Activated CD4-positive, alpha-beta T cell treated with anti-CD3 and anti-CD28 coated beads, Interleukin-2, amount 10 ng/mL, durations not matched to agents 7 days and 5 days (primary cell): ENCODE measurements around the gene GJC2. TPM values are rescaled to one million over a fixed set of nuclear protein-coding genes. Genes with fewer than 3 reads are reported as not detected.

ENCODE experiments used
- CTCF ChIA-PET: fragments of 350-600 bp; sonication (Branson Sonifier 250); formaldehyde crosslinking; loops from one replicate; lab custom pipeline; 2021; ENCODE audit warnings: antibody characterized with exemption; lab: Charles Lee
- POLR2A ChIA-PET: fragments of 350-600 bp; sonication (Branson Sonifier 250); formaldehyde crosslinking; loops from one replicate; lab custom pipeline; 2021; ENCODE audit warnings: antibody characterized with exemption; lab: Charles Lee
- DNase-seq: peaks from one replicate; pipeline ENCODE4 v3.0.0-alpha.2; 2020
- H3K27ac Mint-ChIP-seq: one replicate; pipeline ENCODE4 v1.8.0; 2021; ENCODE audit warnings: mild to moderate bottlenecking, moderate library complexity, mixed read lengths
- H3K27me3 Mint-ChIP-seq: one replicate; pipeline ENCODE4 v1.8.0; 2021; ENCODE audit warnings: mixed read lengths
- H3K36me3 Mint-ChIP-seq: one replicate; pipeline ENCODE4 v1.8.0; 2021; ENCODE audit warnings: low read depth, mixed read lengths
- H3K4me1 Mint-ChIP-seq: one replicate; pipeline ENCODE4 v1.8.0; 2021; ENCODE audit warnings: mixed read lengths
- H3K4me3 Mint-ChIP-seq: one replicate; pipeline ENCODE4 v1.8.0; 2021; ENCODE audit warnings: mild to moderate bottlenecking, moderate library complexity, mixed read lengths
- H3K9me3 Mint-ChIP-seq: one replicate; pipeline ENCODE4 v1.8.0; 2021; ENCODE audit warnings: mixed read lengths
- total RNA-seq, 2 experiments: library from RNA; stranded (reverse); gene quantifications; one replicate each; pipeline ENCODE4 v1.2.3, GENCODE V29; 2021

Gene GJC2
- under 1 TPM; 0.40 to 0.62 TPM for total RNA-seq

DNA sequence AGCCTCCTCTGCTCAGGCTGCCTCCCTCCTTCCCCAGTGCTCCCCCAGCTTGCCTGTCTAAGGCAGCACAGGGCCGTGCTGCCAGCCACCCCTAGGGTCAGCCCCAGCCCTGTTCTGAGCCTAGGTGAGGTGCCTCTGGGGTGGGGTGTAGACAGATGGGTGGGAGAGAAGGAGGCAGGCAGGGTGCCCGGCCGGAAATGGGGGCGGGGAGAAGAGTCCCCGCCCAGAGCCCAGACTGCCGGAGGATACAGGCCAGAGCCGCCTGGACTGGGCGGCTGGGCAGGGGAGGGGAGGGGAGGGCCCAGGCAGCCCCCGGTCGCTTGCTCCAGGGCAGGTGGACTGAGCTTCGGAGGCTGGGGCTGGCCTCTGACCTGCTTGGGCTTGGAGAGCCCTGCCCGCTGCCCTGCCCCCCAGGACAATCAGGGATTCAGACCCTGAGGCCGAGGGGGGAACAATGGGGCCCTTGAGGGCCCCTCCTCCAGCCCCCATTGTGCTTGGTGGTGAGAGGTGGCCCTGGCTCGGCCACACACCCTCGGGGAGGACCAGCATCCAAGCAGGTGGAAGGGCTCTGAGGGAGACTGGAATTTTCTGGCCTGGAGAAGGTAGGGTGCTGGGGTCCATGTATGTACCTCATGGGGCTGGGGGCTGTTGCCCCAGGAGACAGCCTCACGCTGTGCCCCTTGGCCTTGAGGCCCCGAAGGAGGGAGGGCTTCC is at the start of gene GJC2:
TSS of gene GJC2 (plus strand) at position 525 of the 714 bp plus-strand sequence. CDS start 7,829 bp downstream, outside the sequence.
- no peak within 1 kb of the TSS for H3K4me3 Mint-ChIP-seq
- H3K9me3 Mint-ChIP-seq = no peaks in the 10 kb centered on the region
- no peaks in the 10 kb centered on the region for H3K27me3 Mint-ChIP-seq
- ChIA-PET POLR2A (no interaction called here), CTCF (interaction anchor here (0.9 to 1.9 kb wide), 4 partner anchors 14 to 61 kb away, joined by 3 to 5 read pairs (median 4); partner anchors contain the start of gene IBA57)
- H3K4me1 Mint-ChIP-seq = peaks cover 1% of the 10 kb centered on the region
- H3K36me3 Mint-ChIP-seq = no peaks in the 10 kb centered on the region
- H3K27ac Mint-ChIP-seq = no peak within 1 kb of the TSS
- DNase-seq = no peak

DNA sequence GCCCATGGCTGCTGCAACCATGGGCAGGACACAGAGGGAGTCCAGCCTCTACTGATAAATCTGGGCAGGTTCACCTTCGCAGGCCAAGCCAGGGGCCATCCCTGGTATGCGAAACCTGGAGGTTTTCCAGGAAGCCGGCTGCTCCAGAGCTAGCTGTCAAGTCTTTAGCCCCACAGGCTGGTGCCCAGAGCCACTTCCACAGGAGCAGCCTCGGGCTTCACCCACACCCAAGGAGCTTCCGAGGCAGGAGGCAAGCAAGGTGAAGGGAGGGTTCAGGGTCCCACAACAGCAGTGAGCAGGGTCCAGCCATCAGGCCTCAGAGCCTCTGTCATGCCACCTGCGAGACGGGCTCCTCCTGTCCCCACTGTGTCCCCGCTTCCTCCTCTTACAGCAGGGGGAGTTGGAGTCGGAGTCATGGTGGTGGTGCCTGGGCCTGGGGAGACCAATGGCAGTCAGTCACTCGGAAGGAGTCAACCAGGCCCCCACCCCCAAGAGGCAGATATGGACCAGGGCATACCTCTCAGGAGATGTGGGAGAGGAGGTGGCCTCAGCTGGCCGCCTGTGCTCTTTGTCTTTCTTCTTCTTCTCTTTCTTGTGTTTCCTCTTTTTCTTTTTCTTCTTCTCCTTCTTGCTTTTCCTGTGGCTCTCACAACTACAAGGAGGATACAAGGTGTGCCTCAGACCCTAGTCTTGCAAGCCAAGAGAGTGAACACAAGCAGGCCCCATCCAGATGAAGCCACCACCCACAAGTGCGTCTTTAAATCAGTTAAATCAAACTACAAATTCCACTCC is 48.7 kb upstream of the GJC2 start:
- H3K27me3 Mint-ChIP-seq = no peaks in the 10 kb centered on the region
- ChIA-PET CTCF (interaction anchor here (2.1 kb wide), 1 partner anchor 10 kb away, joined by 8 read pairs; no protein-coding TSS in a partner anchor), POLR2A (no interaction called here)
- peaks cover 27% of the 10 kb centered on the region for H3K36me3 Mint-ChIP-seq
- H3K27ac Mint-ChIP-seq = peak overlapping the region; percentile 70
- no peak for DNase-seq
- H3K4me3 Mint-ChIP-seq = peak overlapping the region; percentile 93
- no peaks in the 10 kb centered on the region for H3K9me3 Mint-ChIP-seq
- H3K4me1 Mint-ChIP-seq = peaks cover 28% of the 10 kb centered on the region

DNA sequence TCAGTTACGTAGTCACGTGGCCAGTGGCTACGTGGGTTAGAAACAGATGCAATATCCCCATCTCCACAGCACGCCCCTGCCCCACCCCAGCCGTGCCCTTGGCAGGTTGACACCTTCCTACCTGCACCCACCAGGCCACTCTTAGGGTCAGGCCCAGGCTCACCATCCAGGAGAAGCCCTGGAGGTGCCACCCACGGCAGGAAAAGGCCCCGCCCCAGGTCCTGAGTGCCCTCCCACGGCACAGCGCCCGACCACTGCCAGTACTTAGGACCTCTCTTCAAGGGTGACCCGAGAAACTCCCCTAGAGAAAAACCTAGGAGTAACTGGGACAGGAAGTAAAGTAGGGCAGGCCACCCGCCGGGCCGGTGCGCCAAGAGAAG is 48.1 kb upstream of the GJC2 start:
- H3K27me3 Mint-ChIP-seq = no peaks in the 10 kb centered on the region
- ChIA-PET CTCF (interaction anchor here (0.9 kb wide), 1 partner anchor 9 kb away, joined by 4 read pairs; no protein-coding TSS in a partner anchor), POLR2A (no interaction called here)
- peaks cover 29% of the 10 kb centered on the region for H3K4me1 Mint-ChIP-seq
- H3K4me3 Mint-ChIP-seq = peak overlapping the region; percentile 93
- DNase-seq = no peak
- peak overlapping the region; percentile 70 for H3K27ac Mint-ChIP-seq
- no peaks in the 10 kb centered on the region for H3K9me3 Mint-ChIP-seq
- peaks cover 25% of the 10 kb centered on the region for H3K36me3 Mint-ChIP-seq

DNA sequence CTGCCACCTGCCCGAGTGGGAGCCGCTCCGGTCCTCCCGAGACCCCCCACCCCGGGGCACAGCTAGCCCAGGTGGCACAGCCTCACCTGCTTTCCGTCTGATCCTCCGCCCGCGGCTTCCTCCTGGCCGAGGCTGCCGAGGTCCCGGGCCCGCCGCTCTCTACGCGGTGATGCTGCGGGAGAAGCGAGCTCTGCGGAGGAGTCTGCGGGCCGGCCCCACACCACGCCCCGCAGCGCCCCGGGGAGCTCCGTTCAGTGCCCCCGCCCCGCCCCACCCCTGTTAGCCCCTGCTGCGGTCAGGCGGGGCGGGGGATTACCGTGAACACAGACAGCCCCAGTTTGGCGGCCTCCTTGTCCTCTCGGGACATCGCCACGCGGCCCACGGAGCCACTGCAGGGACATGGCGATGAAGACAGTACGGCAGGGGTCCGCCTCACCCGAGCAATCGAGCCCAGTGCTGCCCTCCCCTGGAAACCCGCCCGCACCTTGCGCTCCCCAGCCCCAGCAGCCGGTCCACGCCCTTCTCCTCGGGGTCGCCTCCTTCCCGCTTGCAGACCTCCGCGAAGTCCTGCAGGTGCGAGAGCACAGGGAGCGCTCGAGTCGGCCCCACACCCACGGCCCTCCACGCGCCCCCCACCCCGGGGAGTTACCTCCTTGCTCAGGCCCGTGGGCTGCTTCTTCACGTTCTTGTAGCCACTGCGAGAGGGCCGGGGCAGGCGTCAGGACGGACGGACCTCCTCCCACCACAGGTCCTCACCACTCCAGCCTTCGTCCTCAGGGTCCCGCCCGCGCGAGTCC is 47.5 kb upstream of the GJC2 start:
- H3K9me3 Mint-ChIP-seq = no peaks in the 10 kb centered on the region
- peak overlapping the region; percentile 97 for H3K27ac Mint-ChIP-seq
- peak overlapping the region; percentile 93 for H3K4me3 Mint-ChIP-seq
- H3K36me3 Mint-ChIP-seq = peaks cover 23% of the 10 kb centered on the region
- peaks cover 29% of the 10 kb centered on the region for H3K4me1 Mint-ChIP-seq
- H3K27me3 Mint-ChIP-seq = no peaks in the 10 kb centered on the region
- peak; percentile 60 for DNase-seq
- ChIA-PET CTCF (interaction anchor here (0.9 kb wide), 1 partner anchor 10 kb away, joined by 4 read pairs; no protein-coding TSS in a partner anchor), POLR2A (no interaction called here)

DNA sequence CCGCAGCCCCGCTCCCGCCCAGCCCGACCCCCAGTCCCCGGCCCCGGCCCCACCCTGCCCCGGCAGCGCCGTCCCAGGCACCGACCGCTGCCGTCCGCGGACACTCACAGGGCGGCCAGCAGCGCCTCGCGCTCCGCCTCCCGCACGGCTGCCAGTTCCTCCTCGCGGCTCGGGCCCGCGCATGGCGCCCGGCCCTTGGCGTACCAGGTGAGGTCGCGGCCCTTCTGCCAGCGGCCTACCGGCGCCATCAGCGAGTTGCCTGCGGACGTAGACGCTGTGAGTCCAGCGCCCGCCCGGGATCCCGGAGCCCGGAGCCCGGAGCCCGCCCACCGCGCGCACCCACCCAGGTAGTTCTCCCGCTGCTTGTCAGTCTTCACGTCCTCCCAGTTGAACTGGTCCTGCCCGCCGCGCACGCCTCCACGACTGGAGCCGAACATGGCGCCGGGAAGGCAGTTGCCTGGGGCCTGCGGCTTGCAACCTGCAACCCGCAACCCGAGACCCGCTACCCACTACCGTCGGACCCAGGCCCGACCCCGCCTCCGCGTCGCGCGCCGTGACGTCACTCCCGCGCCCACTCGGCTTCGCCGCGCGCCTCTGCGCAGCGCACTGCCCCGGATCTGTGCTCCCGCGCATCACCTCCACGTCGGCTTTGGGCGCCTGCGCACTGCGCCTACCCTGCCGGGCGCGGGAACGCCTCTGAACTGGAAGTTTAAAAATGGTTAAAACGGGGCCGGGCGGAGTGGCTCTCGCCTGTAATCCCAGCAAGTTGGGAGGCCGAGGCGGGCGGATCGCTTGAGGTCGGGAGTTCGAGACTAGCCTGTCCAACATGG is 46.7 kb upstream of the GJC2 start, which contains the start of gene C1orf35:
TSS of gene C1orf35 (minus strand) at position 535 of the 830 bp plus-strand sequence. CDS start at position 437, 98 bp downstream.
- Mint-ChIP-seq H3K27me3 (no peaks in the 10 kb centered on the region), H3K27ac (peak within 1 kb of the TSS; percentile 97), H3K36me3 (peaks cover 19% of the 10 kb centered on the region), H3K4me3 (peak within 1 kb of the TSS; percentile 93), H3K9me3 (no peaks in the 10 kb centered on the region), H3K4me1 (peaks cover 33% of the 10 kb centered on the region)
- POLR2A ChIA-PET = interaction anchor here (0.7 kb wide), 1 partner anchor 52 kb away, joined by 3 read pairs; no protein-coding TSS in a partner anchor
- CTCF ChIA-PET = interaction anchor here (1.0 to 2.3 kb wide), 2 partner anchors 12 to 64 kb away, joined by 4 to 5 read pairs; no protein-coding TSS in a partner anchor
- DNase-seq = peak; percentile 97

DNA sequence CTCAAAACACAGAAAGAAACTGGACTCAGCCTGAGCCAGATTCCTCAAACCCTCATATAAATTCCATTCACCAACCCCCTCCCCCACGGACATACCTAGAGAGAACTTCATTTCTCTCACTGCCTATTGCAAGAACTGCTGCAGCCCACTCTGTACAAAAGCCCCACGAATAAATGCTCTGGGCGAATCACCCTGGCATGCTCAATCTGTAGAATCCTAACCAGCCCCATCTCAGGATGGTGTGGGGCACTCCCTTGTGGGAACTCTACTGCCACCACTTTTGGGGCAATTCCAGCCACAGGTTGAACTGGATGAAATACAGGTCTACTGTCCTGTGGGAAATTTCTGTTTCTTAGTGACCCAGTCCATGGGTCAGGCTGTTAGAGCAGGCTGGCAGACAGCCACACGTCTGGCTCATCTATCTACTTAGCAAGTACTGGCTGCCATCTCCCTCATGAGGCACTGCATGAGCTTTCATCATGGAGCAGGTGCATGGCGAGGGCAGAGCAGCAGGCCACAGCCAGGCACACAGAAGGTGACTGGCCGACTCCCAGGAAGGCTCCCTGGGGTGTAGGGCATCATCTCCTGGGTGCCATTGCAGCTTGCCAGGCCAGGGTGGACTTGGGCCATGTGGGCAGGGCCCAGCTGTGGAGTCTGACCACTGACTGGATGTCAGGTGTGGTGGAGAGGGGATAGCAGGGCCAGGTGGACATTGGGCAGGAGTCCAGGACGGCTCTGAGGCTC is 45.0 kb upstream of the GJC2 start:
- Mint-ChIP-seq H3K4me1 (peaks cover 43% of the 10 kb centered on the region), H3K9me3 (no peaks in the 10 kb centered on the region), H3K27me3 (no peaks in the 10 kb centered on the region), H3K36me3 (peaks cover 9% of the 10 kb centered on the region), H3K27ac (peak overlapping the region; percentile 97), H3K4me3 (peak overlapping the region; percentile 93)
- POLR2A ChIA-PET = no interaction called here
- no peak for DNase-seq
- CTCF ChIA-PET = interaction anchor here (1.0 to 2.3 kb wide), 2 partner anchors 14 to 62 kb away, joined by 4 to 5 read pairs; no protein-coding TSS in a partner anchor

DNA sequence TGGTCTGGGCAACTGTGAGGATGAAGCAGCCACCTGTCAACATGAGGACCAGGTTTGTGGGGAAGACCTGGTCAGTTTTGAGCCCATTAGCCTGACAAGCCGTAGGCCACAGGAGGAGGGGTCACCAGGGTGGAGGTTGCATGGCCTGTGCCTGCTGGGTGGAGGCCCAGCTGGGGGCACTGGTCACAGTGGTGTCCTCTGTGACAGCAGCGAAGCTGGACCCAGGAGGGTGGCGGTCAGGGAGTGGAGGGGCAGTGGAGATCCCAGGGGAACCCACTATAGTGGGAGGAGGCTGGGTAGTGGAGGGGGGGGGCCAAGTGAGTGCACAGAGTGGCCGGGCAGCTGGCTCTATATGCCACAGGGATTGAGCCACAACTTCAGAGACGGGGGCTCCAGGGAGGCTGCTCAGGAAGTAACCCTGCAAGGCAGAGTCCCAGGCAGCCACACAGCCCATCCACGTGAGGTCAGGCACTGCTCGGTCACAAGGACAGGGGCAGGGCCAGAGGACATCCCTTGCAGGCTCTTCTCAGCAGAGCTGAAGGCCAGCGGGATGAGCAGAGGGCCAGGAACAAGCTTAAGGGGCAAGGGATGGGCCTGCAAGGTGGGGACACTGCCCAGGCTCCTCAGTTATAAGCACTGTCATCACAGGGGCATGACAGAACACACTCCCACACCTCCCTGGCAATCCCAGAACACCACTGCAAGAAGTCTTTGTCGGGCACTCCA is 44.3 kb upstream of the GJC2 start:
- ChIA-PET CTCF (interaction anchor here (1.5 to 2.3 kb wide), 2 partner anchors 61 kb away, joined by 5 read pairs; no protein-coding TSS in a partner anchor), POLR2A (no interaction called here)
- H3K27ac Mint-ChIP-seq = no peak overlapping the region
- H3K27me3 Mint-ChIP-seq = no peaks in the 10 kb centered on the region
- H3K4me1 Mint-ChIP-seq = peaks cover 49% of the 10 kb centered on the region
- DNase-seq = no peak
- H3K4me3 Mint-ChIP-seq = no peak overlapping the region
- H3K36me3 Mint-ChIP-seq = peaks cover 9% of the 10 kb centered on the region
- no peaks in the 10 kb centered on the region for H3K9me3 Mint-ChIP-seq

DNA sequence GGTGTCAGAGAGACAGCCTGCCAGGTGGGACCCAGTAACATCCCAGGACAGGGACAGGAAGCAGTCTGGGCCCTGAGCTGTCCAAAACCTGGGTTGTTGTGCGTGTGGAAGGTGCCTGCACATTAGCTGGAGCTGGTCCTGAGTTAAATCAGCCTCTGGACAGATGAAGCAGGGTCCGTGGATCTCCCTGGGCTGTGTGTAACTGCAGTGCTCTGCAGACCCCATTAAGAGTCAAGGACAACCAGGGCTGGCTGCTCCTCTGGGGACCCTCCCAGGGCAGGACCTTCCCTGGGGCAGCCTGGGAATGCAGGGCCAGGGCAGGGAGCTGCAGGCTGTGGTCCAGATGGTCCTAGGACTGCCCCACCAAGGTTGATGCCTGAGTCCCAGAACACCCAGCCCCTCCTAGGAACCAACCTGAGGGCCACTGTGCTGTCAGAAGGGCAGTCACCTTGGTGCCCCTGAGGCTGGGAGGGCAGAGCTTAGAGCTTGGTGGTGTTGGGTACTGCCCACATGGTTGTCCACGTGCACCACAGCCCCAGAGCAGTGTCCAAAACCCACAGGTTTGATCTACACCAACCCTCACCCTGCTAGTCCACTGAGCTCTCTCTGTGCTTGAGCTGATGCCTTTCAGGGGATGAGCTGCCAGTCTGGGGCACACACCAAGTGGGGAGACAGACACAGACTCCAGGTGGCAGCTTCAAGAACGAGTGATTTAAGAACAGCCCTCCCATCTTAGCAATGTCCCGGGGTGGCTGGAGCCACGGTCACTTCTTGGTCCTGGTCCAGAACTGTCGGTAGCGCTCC is 43.5 kb upstream of the GJC2 start:
- POLR2A ChIA-PET = no interaction called here

DNA sequence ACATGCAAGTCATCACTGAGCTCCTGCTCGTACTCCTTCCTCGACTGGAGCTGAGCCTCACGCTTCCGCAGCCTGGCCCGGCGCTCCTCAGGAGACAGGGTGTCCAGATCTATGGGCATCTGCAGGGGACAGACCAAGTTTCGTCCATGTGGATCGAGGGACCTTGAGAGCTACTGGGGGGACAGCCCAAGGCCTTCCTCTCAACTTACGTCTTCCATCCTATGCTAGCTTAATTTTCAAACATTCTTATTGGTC is 43.0 kb upstream of the GJC2 start:
- DNase-seq = no peak
- H3K4me3 Mint-ChIP-seq = peak overlapping the region; percentile 27
- no peaks in the 10 kb centered on the region for H3K9me3 Mint-ChIP-seq
- peak overlapping the region; percentile 81 for H3K27ac Mint-ChIP-seq
- H3K27me3 Mint-ChIP-seq = no peaks in the 10 kb centered on the region
- ChIA-PET CTCF (interaction anchor here (0.7 to 1.5 kb wide), 3 partner anchors 31 to 60 kb away, joined by 5 read pairs; partner anchors contain the start of gene IBA57), POLR2A (no interaction called here)
- peaks cover 41% of the 10 kb centered on the region for H3K4me1 Mint-ChIP-seq
- H3K36me3 Mint-ChIP-seq = peaks cover 9% of the 10 kb centered on the region

More for the DNA sequence above, 43.5 kb upstream of the GJC2 start:
- no peaks in the 10 kb centered on the region for H3K9me3 Mint-ChIP-seq
- peaks cover 47% of the 10 kb centered on the region for H3K4me1 Mint-ChIP-seq
- H3K4me3 Mint-ChIP-seq = no peak overlapping the region
- CTCF ChIA-PET = interaction anchor here (0.7 to 1.5 kb wide), 3 partner anchors 32 to 60 kb away, joined by 5 read pairs; partner anchors contain the start of gene IBA57
- H3K27me3 Mint-ChIP-seq = no peaks in the 10 kb centered on the region
- H3K27ac Mint-ChIP-seq = peak overlapping the region; percentile 81
- no peak for DNase-seq
- H3K36me3 Mint-ChIP-seq = peaks cover 9% of the 10 kb centered on the region

DNA sequence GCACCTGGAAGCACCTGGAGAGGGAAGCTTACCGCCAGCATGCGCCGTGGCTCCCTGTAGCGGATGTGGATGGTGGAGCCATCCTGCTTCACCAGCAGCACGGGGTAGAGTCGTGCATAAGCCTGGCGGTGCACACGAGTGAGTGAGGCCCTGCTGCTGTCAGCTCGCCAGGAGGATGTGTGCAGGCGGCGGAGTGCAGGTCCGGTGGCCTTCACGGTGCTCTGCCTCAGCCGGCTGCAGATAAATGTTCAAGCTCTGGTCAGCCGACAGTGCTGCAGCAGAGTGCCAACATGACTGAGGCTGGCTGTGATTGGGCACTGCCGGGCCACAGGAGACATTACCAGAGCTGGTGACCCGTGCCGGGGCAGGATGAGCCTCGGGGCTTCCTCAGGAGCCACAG is 42.1 kb upstream of the GJC2 start:
- ChIA-PET POLR2A (no interaction called here), CTCF (interaction anchor here (0.5 to 1.0 kb wide), 3 partner anchors 9 to 59 kb away, joined by 3 read pairs; no protein-coding TSS in a partner anchor)
- Mint-ChIP-seq H3K9me3 (no peaks in the 10 kb centered on the region), H3K36me3 (peaks cover 9% of the 10 kb centered on the region), H3K4me1 (peaks cover 43% of the 10 kb centered on the region), H3K4me3 (peak overlapping the region; percentile 92), H3K27ac (peak overlapping the region; percentile 96), H3K27me3 (no peaks in the 10 kb centered on the region)
- DNase-seq = no peak
